GM12878 (cell line): ENCODE data around the gene LAYN.

Experiments
- CREB1 ChIP-seq: IDR thresholded peaks from 2 replicates; pipeline ENCODE4 v1.6.1; 2012; ENCODE audit warnings: low read depth, mild to moderate bottlenecking, inconsistent platforms
- FOXM1 ChIP-seq: IDR thresholded peaks from 2 replicates; pipeline ENCODE4 v1.6.1; 2012; ENCODE audit warnings: low read depth, mild to moderate bottlenecking, inconsistent platforms, low read length, moderate library complexity
- HDAC6 ChIP-seq: fragments of 200-600 bp; sonication (generic); IDR thresholded peaks from one replicate; pipeline ENCODE4 v1.8.0; 2017; ENCODE audit warnings: antibody characterized with exemption; ENCODE audit not compliant: unreplicated experiment
- NR2F1 ChIP-seq: fragments of 450-650 bp; conservative IDR thresholded peaks from 2 replicates; pipeline ENCODE4 v1.6.1; 2017; ENCODE audit warnings: mild to moderate bottlenecking
- NRF1 ChIP-seq: conservative IDR thresholded peaks from 2 replicates; pipeline ENCODE4 v1.6.1; 2011; ENCODE audit warnings: mild to moderate bottlenecking, low read depth, low read length, improper control_type of control experiment
- RAD21 ChIP-seq: IDR thresholded peaks from 2 replicates; pipeline ENCODE4 v1.6.1; 2011; ENCODE audit warnings: mild to moderate bottlenecking, low read depth, low read length, moderate library complexity; ENCODE audit not compliant: insufficient read depth
- TCF12 ChIP-seq: IDR thresholded peaks from 2 replicates; pipeline ENCODE4 v1.6.1; 2011; ENCODE audit warnings: low read depth, mild to moderate bottlenecking, low read length
- ZNF24 ChIP-seq: fragments of 450-650 bp; IDR thresholded peaks from 2 replicates; pipeline ENCODE4 v1.6.1; 2017; ENCODE audit warnings: antibody characterized with exemption, mild to moderate bottlenecking
- TF ChIP-seq, protein P1 (sequence below), 3 experiments: IDR thresholded peaks in 2 of 3; conservative IDR thresholded peaks in 1 of 3; 2 replicates each; pipeline ENCODE4 v1.5.1; 2011; ENCODE audit warnings: low read depth in 3 of 3, low read length in 3 of 3, mild to moderate bottlenecking in 3 of 3, control low read depth in 2 of 3, moderate library complexity in 2 of 3, inconsistent platforms in 1 of 3, mixed read lengths in 1 of 3; ENCODE audit not compliant: control insufficient read depth in 2 of 3, insufficient read depth in 1 of 3; ENCODE audit errors: extremely low read depth in 1 of 3
- TF ChIP-seq, protein P2 (sequence below): IDR thresholded peaks from 2 replicates; pipeline ENCODE4 v1.6.1; 2011; ENCODE audit warnings: borderline replicate concordance, low read depth, mild to moderate bottlenecking, moderate library complexity, mixed read lengths, low read length; ENCODE audit not compliant: insufficient read depth; ENCODE audit errors: extremely low read length
- TF ChIP-seq, protein P3 (sequence below): IDR thresholded peaks from 2 replicates; pipeline ENCODE4 v1.6.1; 2011; ENCODE audit warnings: mild to moderate bottlenecking, low read depth, low read length, moderate library complexity; ENCODE audit not compliant: insufficient replicate concordance

DNA sequence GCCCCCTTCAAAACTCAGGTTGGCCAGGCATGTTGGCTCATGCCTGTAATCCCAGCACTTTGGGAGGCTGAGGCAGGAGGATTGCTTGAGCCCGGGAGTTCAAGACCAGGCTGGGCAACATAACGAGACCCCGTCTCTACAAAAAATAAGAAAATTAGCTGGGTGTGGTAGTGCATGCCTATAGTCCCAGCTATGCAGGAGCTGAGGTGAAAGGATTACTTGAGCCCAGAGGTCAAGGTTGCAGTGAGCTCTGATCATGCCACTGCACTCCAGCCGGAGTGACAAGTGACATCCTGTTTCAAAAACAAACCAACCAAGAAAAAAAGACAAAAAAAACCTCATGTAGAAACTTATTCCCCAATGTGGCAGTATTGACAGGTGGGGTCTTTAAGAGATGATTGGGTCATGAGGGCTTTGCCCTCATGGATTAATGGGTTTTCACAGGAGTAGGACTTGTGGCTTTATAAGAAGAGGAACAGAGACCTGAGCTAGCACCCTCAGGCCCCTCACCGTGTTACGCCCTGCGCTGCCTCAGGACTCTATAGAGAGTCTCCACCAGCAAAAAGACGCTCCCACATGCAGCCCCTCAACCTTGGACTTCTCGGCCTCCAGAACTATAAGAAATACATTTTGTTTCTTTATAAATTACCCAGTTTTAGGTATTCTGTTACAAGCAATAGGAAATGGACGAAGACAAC is 22.3 kb downstream of the LAYN start:
- TF ChIP-seq, protein P1, sequence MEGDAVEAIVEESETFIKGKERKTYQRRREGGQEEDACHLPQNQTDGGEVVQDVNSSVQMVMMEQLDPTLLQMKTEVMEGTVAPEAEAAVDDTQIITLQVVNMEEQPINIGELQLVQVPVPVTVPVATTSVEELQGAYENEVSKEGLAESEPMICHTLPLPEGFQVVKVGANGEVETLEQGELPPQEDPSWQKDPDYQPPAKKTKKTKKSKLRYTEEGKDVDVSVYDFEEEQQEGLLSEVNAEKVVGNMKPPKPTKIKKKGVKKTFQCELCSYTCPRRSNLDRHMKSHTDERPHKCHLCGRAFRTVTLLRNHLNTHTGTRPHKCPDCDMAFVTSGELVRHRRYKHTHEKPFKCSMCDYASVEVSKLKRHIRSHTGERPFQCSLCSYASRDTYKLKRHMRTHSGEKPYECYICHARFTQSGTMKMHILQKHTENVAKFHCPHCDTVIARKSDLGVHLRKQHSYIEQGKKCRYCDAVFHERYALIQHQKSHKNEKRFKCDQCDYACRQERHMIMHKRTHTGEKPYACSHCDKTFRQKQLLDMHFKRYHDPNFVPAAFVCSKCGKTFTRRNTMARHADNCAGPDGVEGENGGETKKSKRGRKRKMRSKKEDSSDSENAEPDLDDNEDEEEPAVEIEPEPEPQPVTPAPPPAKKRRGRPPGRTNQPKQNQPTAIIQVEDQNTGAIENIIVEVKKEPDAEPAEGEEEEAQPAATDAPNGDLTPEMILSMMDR (IDR thresholded peaks at IDR 0.05 in 2 of 3, conservative IDR thresholded peaks at IDR 0.05 in 1 of 3; ENCODE audit: control insufficient read depth in 2 of 3, extremely low read depth in 1 of 3, insufficient read depth in 1 of 3, low read depth in 3 of 3, low read length in 3 of 3): no peak
- TF ChIP-seq FOXM1: no peak
- no peak for TF ChIP-seq RAD21
- TF ChIP-seq CREB1: no peak
- no peak for TF ChIP-seq TCF12
- no peak for TF ChIP-seq NRF1
- no peak for TF ChIP-seq HDAC6
- no peak for TF ChIP-seq ZNF24
- no peak for TF ChIP-seq NR2F1
- TF ChIP-seq, protein P2, sequence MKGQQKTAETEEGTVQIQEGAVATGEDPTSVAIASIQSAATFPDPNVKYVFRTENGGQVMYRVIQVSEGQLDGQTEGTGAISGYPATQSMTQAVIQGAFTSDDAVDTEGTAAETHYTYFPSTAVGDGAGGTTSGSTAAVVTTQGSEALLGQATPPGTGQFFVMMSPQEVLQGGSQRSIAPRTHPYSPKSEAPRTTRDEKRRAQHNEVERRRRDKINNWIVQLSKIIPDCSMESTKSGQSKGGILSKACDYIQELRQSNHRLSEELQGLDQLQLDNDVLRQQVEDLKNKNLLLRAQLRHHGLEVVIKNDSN: no peak
- TF ChIP-seq, protein P3, sequence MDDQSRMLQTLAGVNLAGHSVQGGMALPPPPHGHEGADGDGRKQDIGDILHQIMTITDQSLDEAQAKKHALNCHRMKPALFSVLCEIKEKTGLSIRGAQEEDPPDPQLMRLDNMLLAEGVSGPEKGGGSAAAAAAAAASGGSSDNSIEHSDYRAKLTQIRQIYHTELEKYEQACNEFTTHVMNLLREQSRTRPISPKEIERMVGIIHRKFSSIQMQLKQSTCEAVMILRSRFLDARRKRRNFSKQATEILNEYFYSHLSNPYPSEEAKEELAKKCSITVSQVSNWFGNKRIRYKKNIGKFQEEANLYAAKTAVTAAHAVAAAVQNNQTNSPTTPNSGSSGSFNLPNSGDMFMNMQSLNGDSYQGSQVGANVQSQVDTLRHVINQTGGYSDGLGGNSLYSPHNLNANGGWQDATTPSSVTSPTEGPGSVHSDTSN: no peak
